Melanocyte of skin (primary cell): ENCODE measurements around the gene STX11. TPM values are rescaled to one million over a fixed set of nuclear protein-coding genes. Genes with fewer than 3 reads are reported as not detected.

ENCODE experiments used
- total RNA-seq, 2 donors: library from RNA; depleted of rRNA; stranded (reverse); fragments of >200 nt; gene quantifications; 2 replicates each; pipeline ENCODE4 v1.2.3, GENCODE V29; 2012

The STX11 gene
- total RNA-seq: 10 to 100 TPM; 13.0 to 14.1 TPM

GRCh38 chr6:144149894-144150709, at the start of gene STX11:
Gene STX11 (plus strand): TSS chr6:144150517. CDS start chr6:144186628, 36,111 bp downstream.

Other genes starting within 250 kb of the STX11 start
- gene PLAGL1, start 142.3 kb upstream of the STX11 start, total RNA-seq: 1 to 10 TPM in 1 of 2 donors, under 1 TPM in 1; 0.69 to 1.3 TPM
- 100 to 1,000 TPM; 106 to 156 TPM for gene SF3B5, start 54.9 kb upstream of the STX11 start, total RNA-seq
- gene UTRN, start 134.8 kb downstream of the STX11 start, total RNA-seq: 100 to 1,000 TPM in 1 of 2 donors, 10 to 100 TPM in 1; 80.3 to 116 TPM